ENCODE data around the gene EXOC4. TPM values are rescaled to one million over a fixed set of nuclear protein-coding genes. Genes with fewer than 3 reads are reported as not detected.

Gene EXOC4
- total RNA-seq, 1 experiment from 2014 or later, result 75.8 TPM

GRCh38 chr7:133888061-133888930, 635.4 kb downstream of the EXOC4 start:
- H3K14ac ChIP-seq (ENCODE audit: insufficient read depth, low read length), result no peak overlapping the region
- no peak overlapping the region for H2BK20ac ChIP-seq (ENCODE audit: low read depth, low read length, poor library complexity, severe bottlenecking)
- H2AK5ac ChIP-seq (ENCODE audit: insufficient read length, low read length), result no peak overlapping the region
- no peaks in the 10 kb centered on the region for H4K20me1 ChIP-seq (ENCODE audit: control insufficient read depth, insufficient read depth, insufficient read length)
- no peaks in the 10 kb centered on the region for H3K9me3 ChIP-seq (ENCODE audit: control insufficient read depth, low read depth, low read length)
- H3K4me2 ChIP-seq (ENCODE audit: insufficient read depth, insufficient read length, low read length), result no peak overlapping the region
- no peak overlapping the region for H3K23ac ChIP-seq (ENCODE audit: insufficient read length, low read depth, low read length)
- H2AFZ ChIP-seq (ENCODE audit: low read length), result no peak overlapping the region
- no peak overlapping the region for H2BK5ac ChIP-seq (ENCODE audit: insufficient read length, low read length)
- no peak overlapping the region for H3K27ac ChIP-seq (ENCODE audit: insufficient read length, low read depth, low read length)
- no peak overlapping the region for H3K18ac ChIP-seq (ENCODE audit: insufficient read length, low read depth, low read length)
- no peak overlapping the region for H4K8ac ChIP-seq (replicated peaks; ENCODE audit: insufficient read length, low read depth, low read length)
- H3K36me3 Mint-ChIP-seq (ENCODE audit: insufficient read depth in 1 of 3, low read depth in 3 of 3), result peaks cover 0 to 3% (median 3%) of the 10 kb centered on the region in 3 experiments; a peak in 4 of 7 replicates
- no peak overlapping the region for H2BK15ac ChIP-seq (ENCODE audit: low read depth, low read length)
- no peaks in the 10 kb centered on the region; the same call in 1 of the 2 replicates for H3K27me3 Mint-ChIP-seq (ENCODE audit: low read depth)
- no peaks in the 10 kb centered on the region for H3K79me2 ChIP-seq (ENCODE audit: insufficient read depth, low read length)
- H3K27ac Mint-ChIP-seq, result no peak overlapping the region
- H3K9ac ChIP-seq (ENCODE audit: extremely low read depth, insufficient read length, low read length), result no peak overlapping the region
- WGBS (ENCODE audit: extremely low coverage, insufficient read length, low lambda C conversion rate), result no CpG with 5 or more reads among the region's 7 CpGs
- H4K91ac ChIP-seq (ENCODE audit: insufficient read length, low read depth, low read length), result no peak overlapping the region
- H3K4me3 Mint-ChIP-seq, result no peak overlapping the region
- peaks cover 0 to 4% of the 10 kb centered on the region in 2 experiments; a peak in 4 of 5 replicates for H3K9me3 Mint-ChIP-seq
- H2BK12ac ChIP-seq (ENCODE audit: insufficient read length, low read depth, low read length), result no peak overlapping the region
- no peaks in the 10 kb centered on the region for H3K4me1 ChIP-seq (ENCODE audit: insufficient read depth, low read length)
- no peaks in the 10 kb centered on the region for H3K23me2 ChIP-seq (ENCODE audit: insufficient read length, low read depth, low read length, poor library complexity, severe bottlenecking)
- no peaks in the 10 kb centered on the region for H3K27me3 ChIP-seq (ENCODE audit: insufficient read depth, low read length)
- no peak overlapping the region for H4K5ac ChIP-seq (ENCODE audit: insufficient read length, low read depth, low read length)
- H2BK120ac ChIP-seq (ENCODE audit: low read depth, low read length, poor library complexity, severe bottlenecking), result no peak overlapping the region
- H3K4ac ChIP-seq (ENCODE audit: low read depth, low read length), result no peak overlapping the region
- no peak overlapping the region for H3T11ph ChIP-seq (ENCODE audit: low read length)
- DNase-seq, result no peak
- peaks cover 11 to 13% of the 10 kb centered on the region in 2 experiments for H3K4me1 Mint-ChIP-seq
- H3K79me1 ChIP-seq (ENCODE audit: insufficient read depth, low read depth, low read length, poor library complexity, severe bottlenecking), result no peaks in the 10 kb centered on the region
- no peak overlapping the region for H3K56ac ChIP-seq (ENCODE audit: insufficient read length, low read depth, low read length)
- no peak for TF ChIP-seq CTCF (conservative IDR thresholded peaks at IDR 0.05)
